HFFc6 (cell line): ENCODE measurements around the gene DNAJC5. TPM values are rescaled to one million over a fixed set of nuclear protein-coding genes. Genes with fewer than 3 reads are reported as not detected.

Source experiments
- DNase-seq: peaks from one replicate; pipeline ENCODE4 v3.0.0-alpha.2; 2018
- H3K27ac Mint-ChIP-seq: 2 replicates; pipeline ENCODE4 v1.8.0; 2020; ENCODE audit warnings: mild to moderate bottlenecking, mixed read lengths
- H3K27me3 Mint-ChIP-seq: 2 replicates; pipeline ENCODE4 v1.8.0; 2021; ENCODE audit warnings: mild to moderate bottlenecking, moderate library complexity, mixed read lengths; ENCODE audit not compliant: insufficient read depth
- H3K36me3 Mint-ChIP-seq: 2 replicates; pipeline ENCODE4 v1.8.0; 2021; ENCODE audit warnings: low read depth, mixed read lengths
- H3K4me1 Mint-ChIP-seq: 2 replicates; pipeline ENCODE4 v1.8.0; 2020; ENCODE audit warnings: low read depth, mixed read lengths
- H3K4me3 Mint-ChIP-seq: 2 replicates; pipeline ENCODE4 v1.8.0; 2020; ENCODE audit warnings: mild to moderate bottlenecking, moderate library complexity, mixed read lengths
- H3K9me3 Mint-ChIP-seq: 2 replicates; pipeline ENCODE4 v1.8.0; 2020; ENCODE audit warnings: mild to moderate bottlenecking, mixed read lengths
- total RNA-seq, 6 experiments: library from RNA; stranded (reverse); fragmentation: NEBNext Ultra II Directional; extraction: Animal tissue kit (Norgen Biotek cat#: 25700); gene quantifications; 2 replicates in 1 of 6; 3 replicates in 5 of 6; pipeline ENCODE4 v1.2.3, GENCODE V29; 2021
- TF ChIP-seq, protein P1 (sequence below): fragments of 200-600 bp; sonication (generic); IDR thresholded peaks from 2 replicates; pipeline ENCODE4 v1.5.0; 2021; ENCODE audit warnings: antibody characterized with exemption, mild to moderate bottlenecking

Gene DNAJC5
- total RNA-seq, 6 experiments from 2014 or later: 52.0 to 65.8 (median 56.2) TPM

DNA sequence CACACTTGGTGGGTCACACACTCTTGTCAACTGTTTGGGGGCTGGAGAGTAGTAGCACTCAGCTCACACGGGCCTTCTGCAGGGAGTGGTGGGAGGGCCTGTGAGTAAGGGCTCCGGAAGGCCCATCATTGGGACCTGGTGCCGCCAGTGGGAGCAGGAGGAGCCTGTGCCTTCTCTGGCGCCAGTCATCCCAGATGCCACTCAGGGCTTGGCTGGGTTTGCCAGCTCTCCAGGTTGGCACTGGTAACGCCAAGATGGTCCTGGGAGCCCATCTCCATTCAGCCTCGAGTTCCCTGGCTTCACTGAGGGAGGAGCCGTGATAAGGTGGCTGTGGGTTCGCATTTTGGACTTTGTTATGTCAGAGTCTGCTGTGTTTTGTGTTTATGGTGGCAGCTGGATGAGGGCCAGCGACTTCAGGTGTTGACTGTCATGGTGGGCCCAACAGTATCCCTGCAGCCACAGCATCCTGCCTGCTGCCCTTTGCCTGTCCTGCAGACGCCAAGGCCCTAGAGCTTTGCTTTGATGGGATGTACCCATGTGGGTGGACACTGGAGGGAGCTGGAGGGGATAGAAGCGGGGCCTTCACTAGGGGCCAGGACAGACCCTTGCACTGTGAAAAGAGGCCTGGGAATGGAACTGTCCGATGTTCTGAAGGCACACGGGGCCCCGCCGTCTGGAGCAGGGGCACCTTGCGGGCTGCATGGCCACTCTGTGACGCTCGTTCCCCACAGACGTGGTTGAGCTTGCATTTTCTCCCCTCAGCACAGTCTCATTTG lies 13.3 kb upstream of the DNAJC5 start:
- H3K4me3 Mint-ChIP-seq: no peak overlapping the region
- TF ChIP-seq, protein P1, sequence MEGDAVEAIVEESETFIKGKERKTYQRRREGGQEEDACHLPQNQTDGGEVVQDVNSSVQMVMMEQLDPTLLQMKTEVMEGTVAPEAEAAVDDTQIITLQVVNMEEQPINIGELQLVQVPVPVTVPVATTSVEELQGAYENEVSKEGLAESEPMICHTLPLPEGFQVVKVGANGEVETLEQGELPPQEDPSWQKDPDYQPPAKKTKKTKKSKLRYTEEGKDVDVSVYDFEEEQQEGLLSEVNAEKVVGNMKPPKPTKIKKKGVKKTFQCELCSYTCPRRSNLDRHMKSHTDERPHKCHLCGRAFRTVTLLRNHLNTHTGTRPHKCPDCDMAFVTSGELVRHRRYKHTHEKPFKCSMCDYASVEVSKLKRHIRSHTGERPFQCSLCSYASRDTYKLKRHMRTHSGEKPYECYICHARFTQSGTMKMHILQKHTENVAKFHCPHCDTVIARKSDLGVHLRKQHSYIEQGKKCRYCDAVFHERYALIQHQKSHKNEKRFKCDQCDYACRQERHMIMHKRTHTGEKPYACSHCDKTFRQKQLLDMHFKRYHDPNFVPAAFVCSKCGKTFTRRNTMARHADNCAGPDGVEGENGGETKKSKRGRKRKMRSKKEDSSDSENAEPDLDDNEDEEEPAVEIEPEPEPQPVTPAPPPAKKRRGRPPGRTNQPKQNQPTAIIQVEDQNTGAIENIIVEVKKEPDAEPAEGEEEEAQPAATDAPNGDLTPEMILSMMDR: no peak
- H3K27ac Mint-ChIP-seq: no peak overlapping the region
- H3K27me3 Mint-ChIP-seq: no peaks in the 10 kb centered on the region; the same call in 1 of the 2 replicates
- DNase-seq: no peak
- H3K4me1 Mint-ChIP-seq: no peaks in the 10 kb centered on the region
- no peaks in the 10 kb centered on the region for H3K9me3 Mint-ChIP-seq
- H3K36me3 Mint-ChIP-seq: peaks cover 4% of the 10 kb centered on the region; the same call in 1 of the 2 replicates

DNA sequence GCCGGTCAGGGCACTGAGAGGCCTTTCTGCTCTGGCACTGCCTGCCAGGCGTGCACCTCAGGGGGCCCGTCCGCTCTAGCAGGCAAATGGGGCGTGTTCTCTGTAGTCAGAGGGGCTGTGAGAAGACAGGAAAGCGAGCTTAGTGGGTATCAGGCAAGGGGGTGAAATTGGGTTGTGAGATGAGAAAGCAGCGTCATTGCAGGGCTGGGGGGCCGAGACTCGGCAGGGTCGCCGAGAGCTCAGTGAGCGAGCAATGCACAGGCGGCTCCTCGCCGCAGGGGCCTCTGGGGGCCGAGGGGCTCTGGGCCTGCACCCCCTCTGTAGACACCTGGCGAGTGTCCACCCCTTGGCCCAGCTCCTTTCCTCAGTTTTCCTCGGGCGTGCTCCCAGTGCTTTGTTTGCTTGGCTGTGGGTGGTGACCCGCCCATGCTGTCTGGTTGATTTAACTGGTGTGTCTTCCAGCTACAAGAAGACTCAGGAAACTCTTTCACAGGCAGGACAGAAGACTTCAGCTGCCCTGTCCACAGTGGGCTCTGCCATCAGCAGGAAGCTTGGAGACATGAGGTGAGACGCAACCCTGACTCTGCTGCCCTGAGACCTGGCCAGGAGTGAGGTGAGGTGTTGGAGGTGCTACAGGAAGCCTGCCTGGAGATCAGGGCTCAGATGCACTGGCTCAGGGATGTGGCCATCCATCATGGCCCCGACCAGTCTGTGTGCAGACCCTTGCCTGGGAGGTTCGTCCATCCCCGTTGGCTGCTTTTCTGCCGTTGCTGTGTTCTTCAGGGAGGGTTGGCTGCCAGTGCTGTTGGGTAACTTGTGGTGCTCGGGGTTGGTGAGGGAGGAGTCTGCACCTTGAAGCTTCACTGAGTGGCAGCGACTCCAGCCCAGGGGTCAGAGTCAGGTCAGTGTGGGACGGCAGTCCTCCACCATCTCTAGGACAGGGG lies 12.4 kb upstream of the DNAJC5 start:
- Mint-ChIP-seq H3K4me1 (no peaks in the 10 kb centered on the region), H3K4me3 (no peak overlapping the region), H3K27ac (no peak overlapping the region), H3K9me3 (no peaks in the 10 kb centered on the region), H3K27me3 (peaks cover 2% of the 10 kb centered on the region), H3K36me3 (peaks cover 7% of the 10 kb centered on the region)
- DNase-seq: no peak
- TF ChIP-seq, protein P1: no peak

DNA sequence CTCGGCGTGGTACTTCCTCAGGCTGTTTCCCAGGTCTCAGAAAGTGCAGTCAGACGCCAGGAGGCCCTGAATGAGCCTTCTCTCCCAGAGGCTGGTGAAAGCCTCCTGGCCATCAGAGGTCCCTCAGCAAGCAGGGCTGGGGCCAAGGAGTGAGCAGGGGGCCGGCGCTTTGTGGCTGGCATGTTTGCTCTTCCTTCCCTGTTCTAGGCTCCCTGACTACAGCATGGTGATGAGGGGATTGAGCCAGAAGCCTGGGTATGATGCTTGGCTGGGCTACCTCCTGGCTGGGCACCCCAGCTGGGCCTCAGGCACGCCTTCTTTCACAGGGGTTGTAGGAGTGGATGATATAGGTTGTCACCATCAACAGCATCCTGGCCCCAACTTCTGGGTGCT lies 11.7 kb upstream of the DNAJC5 start:
- Mint-ChIP-seq H3K4me1 (no peaks in the 10 kb centered on the region), H3K4me3 (no peak overlapping the region), H3K36me3 (peaks cover 10% of the 10 kb centered on the region), H3K9me3 (no peaks in the 10 kb centered on the region), H3K27me3 (peaks cover 3% of the 10 kb centered on the region), H3K27ac (no peak overlapping the region)
- TF ChIP-seq, protein P1: no peak
- no peak for DNase-seq

DNA sequence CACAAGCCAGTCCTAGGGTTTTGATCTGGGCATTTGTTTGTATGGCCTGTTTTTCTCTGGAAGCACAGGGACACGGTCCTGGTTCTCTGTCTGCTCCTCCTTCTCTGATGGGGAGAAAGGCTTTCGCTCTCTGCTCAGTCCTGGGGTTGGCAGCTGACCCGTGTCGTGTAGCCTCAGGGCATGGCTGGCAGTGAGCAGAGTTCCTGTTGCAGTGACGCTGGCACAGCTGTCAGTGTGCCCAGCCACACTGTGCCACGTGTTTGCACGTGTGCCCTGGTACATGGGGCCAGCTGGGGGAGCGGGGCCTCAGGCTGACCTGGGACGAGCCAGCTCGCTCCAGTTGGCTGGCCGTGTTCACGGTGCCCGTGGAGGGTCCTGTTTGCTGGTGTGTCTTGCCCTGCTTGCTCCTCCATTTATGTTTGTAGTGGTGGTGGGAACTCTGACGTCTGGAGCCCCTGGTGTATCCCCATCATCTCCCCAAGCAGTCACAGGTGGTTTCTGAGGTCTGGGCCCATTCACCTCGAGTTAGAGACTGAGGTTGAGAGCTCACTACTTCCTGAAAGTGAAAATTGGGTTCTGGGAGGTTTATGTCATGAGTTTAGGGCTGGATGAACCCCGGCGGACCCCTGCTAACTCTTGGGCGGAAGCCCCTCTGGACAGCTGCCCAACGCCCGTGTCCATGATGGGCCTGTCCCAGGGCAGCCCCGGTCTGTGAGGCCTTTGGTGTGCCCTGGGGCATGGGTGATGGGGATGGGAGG lies 10.2 kb upstream of the DNAJC5 start:
- no peak overlapping the region; the same call in 1 of the 2 replicates for H3K27ac Mint-ChIP-seq
- no peaks in the 10 kb centered on the region for H3K9me3 Mint-ChIP-seq
- no peak overlapping the region for H3K4me3 Mint-ChIP-seq
- peaks cover 5% of the 10 kb centered on the region for H3K27me3 Mint-ChIP-seq
- TF ChIP-seq, protein P1: no peak
- DNase-seq: no peak
- H3K36me3 Mint-ChIP-seq: peaks cover 17% of the 10 kb centered on the region
- no peaks in the 10 kb centered on the region for H3K4me1 Mint-ChIP-seq
